NCI-H345 treated with DMSO at 0.1 percent for 48 hours (cell line): ENCODE measurements around the gene FRY.

ENCODE experiments used
- DNase-seq: peaks from one replicate; lab custom pipeline; 2025; ENCODE audit not compliant: unreplicated experiment; lab: John Stamatoyannopoulos, UW

FRY gene

DNA sequence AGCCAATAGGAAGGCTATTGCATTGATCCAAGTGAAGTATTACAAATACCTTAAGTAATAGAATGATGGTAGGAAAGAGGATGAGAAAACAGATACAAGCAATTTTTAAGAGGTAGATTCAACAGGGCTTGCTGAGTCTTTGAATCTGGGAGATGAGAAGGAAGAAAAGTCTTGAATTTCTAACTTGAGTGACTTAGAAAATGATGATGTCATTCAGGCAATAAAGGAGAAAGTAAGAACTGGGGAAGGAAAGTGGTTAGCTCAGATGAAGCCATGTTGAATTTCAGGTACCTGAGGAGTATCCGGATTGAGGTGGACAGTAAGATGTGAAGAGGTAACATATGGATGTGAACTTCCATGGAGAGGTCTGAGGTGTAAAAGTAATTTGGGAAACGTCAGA is 15.5 kb upstream of the FRY start:
- DNase-seq: no peak

DNA sequence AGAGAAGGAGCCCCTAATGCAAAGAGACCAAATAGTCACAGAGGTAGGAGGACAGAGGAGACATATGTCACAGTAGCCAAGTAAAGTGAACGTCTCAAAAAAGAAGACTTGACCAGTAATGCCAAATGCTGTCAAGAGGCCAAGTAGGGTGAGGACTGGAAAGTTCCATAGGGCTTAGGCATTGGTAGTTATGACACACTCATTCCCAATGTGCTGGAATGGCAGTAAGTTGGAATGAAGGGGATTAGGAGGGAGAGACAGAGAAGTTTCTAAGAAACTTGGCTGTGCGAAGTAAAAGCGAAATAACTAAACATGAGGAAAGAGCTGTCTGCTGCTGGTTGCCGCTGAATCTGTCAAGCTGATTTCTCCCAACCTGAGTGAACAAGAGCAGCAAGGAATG is 14.9 kb upstream of the FRY start:
- DNase-seq: no peak

DNA sequence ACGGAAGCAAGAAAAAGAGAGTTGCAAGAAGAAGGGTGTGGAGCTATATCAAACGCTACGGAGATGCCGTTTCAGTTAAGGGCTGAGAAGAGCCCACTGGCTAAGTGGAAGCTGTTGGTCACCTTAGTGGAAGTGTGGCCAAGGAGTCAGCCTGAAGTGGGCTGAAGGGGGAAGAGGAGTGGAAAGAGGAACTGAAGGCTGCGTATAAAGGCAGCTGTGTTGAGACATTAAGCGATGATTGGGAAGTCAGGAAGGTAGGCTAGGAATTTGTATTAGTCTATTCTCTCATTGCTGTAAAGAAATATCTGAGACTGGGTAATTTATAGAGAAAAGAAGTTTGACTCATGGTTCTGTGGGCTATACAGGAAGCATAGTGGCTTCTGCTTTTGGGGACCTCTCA is 14.1 kb upstream of the FRY start:
- DNase-seq: no peak

DNA sequence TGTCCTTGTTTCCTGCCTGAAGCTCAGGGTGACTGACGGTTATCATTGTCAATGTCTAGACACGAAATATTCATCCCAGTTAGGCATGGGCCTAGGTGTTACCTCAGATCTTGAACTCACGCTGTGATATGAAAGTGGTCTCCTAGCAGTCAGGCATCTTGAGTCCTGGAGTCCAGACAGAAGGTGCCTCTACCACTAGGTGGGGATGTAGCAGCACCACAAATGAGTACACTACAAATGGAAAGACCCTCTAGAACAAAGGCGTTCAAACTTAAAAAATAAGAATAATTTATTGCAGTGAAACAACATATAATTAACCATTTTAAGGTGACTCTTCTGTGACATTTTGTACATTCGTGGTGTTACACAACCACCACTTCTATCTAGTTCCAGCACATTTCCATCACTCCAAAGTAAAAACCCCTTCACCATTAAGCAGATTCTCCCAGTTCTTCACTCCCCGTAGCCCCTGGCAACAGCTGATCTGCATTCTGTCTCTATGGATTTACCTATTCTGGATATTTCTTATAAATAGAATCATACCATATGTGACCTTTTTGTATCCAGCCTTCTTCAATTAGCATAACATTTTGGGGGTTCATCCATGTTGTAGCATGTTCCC is 11.9 kb upstream of the FRY start:
- no peak for DNase-seq

DNA sequence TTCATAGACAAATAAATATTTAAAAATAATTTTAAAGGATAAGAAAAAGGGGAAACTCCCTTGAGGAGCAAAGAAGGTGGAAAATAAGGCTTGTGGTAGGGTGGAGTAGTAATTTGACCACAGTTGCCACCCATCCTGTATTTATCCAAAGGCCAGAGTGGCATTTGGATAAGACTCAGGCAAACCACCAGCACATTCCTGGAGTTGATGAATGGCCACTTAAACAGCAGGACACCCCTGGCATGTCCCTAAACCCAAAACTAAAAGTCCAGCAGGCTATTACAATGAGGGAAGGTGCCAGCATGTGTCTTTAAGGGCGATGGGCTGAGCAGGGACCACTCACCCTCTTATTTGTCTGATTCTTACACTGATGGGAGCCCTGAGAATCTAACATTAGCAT is 9.8 kb upstream of the FRY start:
- no peak for DNase-seq

DNA sequence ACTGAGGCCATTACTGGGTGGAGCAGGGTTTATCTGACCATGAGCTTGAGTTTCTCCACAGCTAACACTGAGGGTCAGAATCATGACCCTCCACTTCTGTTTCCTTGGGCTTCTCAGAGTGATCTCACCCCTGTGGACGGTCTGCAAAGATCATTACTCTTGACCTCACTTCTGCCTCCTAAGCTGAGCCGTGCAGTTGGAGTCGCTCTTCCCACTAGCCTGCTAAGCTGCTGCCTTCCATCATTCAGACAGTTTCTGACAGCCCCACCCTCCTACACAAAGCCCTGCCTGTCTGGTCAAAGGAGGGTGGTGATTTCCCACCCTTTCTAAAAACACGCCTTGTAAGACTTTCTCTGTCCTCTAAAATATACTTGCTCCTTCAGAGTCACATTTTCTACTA is 9.3 kb upstream of the FRY start:
- DNase-seq: no peak

DNA sequence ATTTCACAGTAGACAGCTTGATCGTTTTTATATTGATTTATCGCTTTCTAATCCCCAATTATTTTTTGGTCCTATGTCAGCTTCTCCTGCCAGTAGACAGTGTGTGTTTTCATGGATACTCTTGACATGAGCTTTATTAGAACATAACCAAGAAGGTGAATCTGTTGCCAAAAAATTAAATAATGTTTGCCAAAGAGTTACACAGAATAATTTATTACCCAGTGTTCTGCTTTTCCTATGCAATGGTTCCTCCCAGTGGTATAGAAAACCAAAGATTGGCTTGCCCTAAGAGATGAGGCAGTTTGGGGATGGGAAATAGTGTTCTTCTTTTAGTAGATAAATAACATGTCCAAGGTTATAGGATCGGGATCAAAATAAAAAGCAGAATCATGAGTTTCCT is 8.5 kb upstream of the FRY start:
- DNase-seq: no peak

DNA sequence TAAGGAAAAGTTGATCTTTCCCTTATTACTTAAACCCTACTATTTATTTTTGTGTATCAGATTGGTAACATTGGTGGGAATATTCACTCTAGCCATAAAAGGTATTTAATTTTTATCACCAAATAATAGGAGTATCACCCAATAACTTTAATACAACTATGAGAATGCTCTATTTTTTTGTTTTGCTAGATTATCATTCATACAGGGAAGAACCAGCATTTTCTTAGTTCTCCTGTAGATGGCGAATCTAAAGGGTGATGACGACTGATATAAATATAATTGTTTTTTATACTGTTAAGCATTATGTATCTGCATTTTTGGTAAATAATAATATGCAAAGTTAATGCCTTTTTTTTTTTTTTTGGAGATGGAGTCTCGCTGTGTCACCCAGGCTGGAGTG is 7.9 kb upstream of the FRY start:
- DNase-seq: no peak

DNA sequence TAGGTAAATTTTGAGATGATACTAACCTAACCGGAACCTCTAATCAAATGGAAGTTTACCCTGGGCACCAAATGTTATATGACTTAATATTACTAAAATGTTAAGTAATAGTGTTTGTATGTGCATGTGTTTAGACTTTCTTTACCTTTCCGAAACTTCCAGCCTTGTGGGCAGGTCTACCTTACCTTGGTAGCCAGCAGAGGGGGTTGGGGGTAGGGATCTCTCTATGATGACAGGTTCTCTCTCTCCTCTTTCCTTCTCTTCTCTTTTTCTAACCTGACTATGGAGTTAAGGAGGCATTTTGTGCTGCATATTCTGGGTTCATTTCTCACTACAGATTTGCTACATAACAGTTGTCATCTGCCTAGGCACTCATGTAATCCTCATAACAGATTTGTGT is 6.8 kb upstream of the FRY start:
- DNase-seq: no peak

DNA sequence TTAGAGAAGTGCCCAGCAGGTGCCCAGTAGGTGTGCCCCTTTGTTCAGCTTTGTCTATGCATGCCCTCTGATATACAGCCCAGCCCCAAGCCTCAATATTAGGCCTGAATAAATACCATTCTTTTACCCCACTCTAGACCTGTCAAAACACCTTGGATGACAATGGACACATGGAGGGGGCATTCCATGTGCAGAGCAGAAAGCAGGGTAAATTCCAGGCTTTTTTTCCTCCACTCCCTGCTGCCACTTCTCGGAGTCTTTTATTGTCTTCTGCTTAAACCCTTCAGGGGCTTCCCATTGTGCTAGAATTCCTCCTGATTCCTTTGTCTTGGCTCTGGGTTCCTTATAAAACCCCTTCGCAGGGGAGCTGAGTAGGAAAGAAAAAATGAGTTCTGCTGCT is 5.8 kb upstream of the FRY start:
- peak; percentile 74 for DNase-seq

DNA sequence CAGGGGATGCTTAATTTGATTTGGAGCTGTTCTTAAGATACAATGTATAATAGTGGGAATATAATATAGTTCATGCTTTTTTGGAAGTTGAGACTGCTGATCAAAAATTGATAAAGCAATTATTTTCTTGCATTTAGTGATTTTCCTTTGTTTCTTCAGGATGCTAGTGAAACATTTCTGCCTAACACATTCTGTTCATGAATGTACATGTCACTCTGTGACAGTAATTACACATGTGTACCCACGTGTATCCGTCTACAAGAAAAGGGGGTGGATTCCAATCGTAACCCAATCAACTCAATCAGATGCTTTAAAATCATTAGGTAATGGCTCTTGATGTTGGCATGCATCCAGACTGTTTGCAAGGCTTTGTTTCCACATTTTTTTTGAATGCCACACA is 5.0 kb upstream of the FRY start:
- no peak for DNase-seq

DNA sequence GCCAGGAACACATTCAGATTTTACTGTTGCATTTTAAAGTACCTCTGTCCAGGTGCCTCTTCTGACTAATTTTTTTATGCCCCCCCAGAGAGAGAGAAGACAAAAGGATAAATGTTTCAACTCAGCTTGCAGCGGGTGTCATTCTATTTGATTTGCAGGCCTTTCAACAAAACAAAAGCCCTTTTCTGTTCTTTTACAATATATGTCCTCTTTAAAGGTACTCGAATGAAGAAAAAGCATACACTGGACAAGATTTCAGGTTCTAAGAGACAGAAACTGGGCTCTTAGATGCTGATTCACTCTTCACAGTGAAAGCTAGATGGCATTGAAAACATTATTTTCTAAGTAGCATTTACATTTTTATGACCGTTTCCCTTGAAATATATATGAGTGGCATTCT is 2.9 kb upstream of the FRY start:
- peak; percentile 79 for DNase-seq

DNA sequence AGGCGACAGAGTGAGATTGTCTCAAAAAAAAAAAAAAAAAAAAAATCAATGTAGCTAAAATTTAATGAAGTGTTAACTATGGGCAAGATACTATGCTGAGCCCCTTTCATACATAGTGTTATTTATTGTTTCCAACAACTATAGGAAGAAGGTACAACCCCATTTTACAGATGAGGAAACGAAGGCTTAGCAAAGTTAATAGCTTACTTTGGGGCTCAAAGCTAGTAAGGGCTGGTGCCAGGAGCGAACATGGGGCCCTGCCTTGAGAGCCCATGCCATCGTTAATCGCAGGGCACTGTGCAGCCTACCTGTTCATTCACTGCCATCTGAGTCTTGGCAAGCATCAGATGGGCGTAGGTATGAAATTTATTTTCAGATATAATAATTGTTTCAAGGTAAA is 1.9 kb upstream of the FRY start:
- DNase-seq: no peak

DNA sequence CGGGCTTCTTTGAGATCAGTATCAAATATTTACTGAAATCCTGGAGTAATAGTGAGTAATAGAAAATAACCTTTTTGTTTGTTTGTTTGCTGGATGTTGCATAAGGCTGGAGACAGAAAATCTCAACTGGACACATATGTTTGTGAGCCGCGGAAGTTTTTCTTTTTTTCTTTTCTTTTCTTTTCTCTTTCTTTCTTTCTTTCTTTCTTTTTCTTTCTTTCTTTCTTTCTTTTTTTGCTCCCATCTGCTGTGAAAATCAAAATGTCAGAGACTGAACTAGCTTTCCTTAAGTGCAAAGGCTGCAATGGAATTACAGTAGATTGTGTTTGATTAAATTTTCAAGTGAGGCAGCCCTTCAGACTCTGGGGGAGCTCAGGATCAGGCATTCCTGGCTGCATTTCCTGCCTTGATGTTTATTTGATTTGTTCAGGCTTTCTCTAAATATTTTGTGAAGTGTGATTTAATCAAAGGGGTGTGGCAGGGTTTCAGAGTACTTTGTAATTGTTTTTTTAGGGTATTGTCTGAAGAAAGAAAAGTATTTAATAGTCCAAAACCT is 319 bp downstream of the FRY start:
- no peak for DNase-seq

DNA sequence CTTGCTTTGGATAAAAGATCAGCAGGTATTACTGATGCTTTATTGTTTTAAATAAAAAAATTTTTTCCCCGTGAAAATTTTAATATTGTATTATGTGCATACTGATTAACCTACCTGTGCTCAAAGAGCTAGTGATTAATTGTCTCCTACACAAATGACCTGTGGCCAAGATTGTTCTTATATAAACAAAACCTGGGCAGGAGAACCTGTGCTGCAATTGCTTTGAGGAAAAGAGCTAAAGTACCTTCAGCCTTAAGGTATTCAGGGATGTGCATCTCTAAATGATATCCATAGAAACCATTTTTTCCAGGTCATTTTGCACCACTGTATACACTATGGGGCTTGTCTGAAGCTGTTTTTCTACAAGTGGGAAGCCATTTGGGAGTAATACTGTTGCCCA is 1.2 kb downstream of the FRY start:
- no peak for DNase-seq

DNA sequence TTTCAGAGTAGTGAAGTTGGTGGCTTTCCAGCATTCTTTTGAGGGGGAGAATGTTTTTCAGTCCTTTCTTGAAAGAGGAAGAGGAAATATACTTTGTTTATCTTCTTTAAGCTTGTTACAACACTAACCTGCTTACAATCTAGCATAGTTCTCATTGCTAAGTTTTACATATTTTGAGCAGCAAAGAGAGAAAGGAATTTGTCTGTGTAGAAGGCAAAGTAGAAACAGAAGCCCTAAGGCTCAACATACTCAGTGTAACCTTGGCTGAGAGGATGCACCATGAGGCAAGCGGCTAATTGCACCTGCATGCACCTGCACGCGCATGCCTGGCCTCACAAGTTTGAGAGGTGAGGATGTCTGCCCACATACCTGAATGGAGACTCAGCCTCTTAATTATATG is 2.2 kb downstream of the FRY start:
- no peak for DNase-seq

DNA sequence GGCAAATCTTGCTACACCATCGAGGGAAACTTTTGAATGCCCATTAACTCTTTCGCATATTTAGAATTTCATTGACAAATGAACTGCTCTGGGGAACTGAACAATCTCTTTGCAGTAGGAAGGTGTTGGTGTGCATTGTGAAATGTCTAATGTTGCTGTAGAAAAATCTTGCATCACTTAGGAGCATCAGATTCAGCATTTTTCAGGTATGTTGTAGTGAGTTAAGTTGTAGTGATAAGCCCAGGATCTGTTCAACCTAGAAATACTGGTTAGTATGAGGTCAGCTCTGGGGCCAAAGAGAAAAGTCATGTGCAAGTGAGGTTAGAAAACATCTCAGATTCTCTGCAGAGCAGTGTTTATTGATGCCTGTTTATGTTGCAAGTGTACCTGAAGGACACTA is 4.1 kb downstream of the FRY start:
- DNase-seq: no peak

DNA sequence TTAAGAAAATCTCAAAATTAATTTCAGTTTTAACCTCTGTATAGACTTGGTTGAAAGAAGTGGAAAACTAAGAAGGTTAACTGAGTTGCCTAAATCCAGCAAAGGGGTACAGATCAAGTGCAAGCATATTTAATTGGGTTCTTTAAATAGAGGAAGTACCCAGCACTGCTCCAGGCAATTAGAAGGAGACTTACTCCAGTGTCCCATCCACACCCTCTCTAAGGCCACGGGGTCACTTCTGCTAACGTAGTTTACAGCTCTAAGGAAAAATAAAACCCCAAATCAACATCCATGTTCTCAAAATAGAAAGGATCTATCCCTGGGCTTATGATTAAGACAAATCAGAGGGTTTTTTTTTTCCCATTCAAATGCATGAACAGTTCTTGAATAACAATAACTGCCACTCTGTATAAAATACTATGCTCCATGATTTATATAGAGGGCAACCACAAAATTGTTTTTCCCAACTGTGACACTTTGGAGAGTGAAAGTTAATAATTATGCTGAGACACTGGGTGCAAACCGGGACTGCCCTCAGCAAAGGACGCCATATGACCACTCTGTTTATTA is 4.6 kb downstream of the FRY start:
- DNase-seq: no peak

DNA sequence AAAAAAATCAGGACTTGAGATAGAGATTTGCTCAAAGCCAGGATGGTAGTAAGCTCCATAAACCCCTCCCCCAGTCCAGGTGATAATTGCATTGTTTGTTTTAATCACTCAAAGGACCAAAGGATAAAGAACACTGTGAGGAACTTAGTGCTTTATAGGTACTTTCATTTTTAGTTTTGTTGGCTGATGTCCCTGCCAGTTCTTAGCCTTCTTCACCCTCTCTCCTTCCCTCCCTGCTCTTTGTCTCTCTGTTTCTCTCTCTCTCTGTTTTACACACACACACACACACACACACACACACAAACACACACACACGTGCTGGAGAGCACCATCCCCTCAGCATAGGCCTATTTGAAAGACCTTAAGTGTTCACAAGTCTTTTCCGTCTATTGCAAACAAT is 5.2 kb downstream of the FRY start:
- DNase-seq: no peak

DNA sequence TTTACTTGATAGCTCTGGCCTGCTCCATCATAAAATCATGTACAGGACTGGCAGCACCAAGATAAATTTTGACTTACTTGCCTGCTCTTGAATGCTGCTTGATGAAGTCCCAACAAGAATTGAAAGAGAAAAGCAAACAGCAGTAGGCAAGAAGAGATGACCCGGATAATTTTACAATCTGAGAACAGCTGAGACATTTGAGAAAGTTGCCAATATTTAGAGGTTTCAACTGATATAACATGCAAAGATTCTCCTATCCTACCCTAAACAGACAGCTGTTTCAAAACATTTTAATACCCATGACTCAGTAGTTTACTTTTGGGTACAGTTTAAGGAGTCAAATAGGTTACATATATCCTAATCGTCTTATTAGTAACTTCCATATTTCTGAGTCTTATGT is 5.9 kb downstream of the FRY start:
- DNase-seq: no peak

DNA sequence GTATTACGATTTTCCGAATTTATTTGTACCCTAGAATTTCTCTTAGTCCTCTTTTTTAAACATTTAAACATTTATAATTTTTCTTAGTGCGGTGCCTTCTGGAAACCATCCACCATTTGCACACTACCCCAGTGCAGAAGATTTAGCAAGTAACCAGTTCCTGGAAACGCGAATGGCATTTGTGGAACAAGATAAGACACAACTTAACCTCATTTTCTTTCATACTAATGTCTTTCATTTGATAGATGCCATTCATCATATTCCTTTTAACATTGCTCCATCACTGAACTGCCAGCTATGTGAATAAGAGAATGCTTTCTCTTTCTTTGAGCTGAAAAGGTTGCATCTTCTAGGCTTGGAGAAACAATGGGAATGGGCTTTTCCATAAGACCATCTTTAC is 6.8 kb downstream of the FRY start:
- DNase-seq: no peak

DNA sequence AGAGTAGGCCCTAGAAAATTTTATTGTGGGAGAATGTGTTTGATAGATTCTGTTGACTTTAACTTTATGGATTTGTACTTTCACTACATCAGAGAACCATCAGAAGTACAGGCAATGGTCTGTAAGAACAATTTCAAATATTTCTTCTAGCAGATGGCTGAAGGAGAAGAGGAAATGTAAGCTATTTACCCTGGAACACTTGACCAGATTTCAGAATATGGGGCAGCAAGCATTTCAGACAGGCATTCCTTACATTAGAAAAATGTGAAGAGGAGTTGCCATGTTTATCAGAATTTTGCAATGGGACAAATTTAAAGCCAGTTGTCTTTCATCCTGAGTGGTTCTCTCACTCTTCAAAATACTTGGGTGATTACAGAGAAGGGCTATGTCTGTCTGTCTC is 7.5 kb downstream of the FRY start:
- no peak for DNase-seq

DNA sequence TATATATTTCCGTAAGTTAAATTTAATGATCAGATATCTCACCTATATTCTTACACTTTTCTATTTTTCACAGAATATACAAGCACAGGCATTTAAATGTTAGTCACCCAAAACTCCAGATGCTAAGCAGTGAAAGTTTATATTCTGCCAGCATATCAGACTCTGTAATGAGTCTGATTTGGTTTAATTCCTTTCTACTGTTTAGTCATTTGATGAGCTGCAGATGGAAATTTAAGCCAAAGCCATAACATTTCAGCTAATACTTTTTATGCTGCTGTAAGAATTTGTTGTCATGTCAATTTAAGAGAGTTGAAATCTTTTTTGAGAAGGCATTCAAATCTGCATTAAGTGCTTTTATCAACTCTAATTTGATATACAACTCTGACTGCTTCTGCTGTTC is 8.0 kb downstream of the FRY start:
- DNase-seq: no peak
